CD14-positive monocyte (primary cell): ENCODE measurements around the gene NYAP1. TPM values are rescaled to one million over a fixed set of nuclear protein-coding genes. Genes with fewer than 3 reads are reported as not detected.

Source experiments
- DNase-seq, 3 donors: peaks; one replicate each; pipeline ENCODE4 v3.0.0-alpha.2; 2011 to 2022
- H2AFZ ChIP-seq: 2 replicates; pipeline ENCODE4 v1.6.0; 2012; ENCODE audit warnings: mild to moderate bottlenecking, low read depth, low read length, inconsistent platforms; ENCODE audit not compliant: insufficient read depth, poor library complexity, severe bottlenecking
- H3K27ac ChIP-seq, 2 donors: 1 replicate in 1 of 2; 2 replicates in 1 of 2; pipeline ENCODE4 v1.5.1; 2012 to 2013; ENCODE audit warnings: low read length in 2 of 2, control low read depth in 1 of 2, inconsistent platforms in 1 of 2, low read depth in 1 of 2, mild to moderate bottlenecking in 1 of 2
- H3K27me3 ChIP-seq, 2 donors: one replicate each; pipeline versions ENCODE4 v1.6.0 to v1.6.1; 2011 to 2013; ENCODE audit warnings: low read length in 2 of 2; ENCODE audit not compliant: control insufficient read depth in 2 of 2, insufficient read depth in 2 of 2
- H3K36me3 ChIP-seq, 2 donors: replicated peaks in 1 of 2; 1 replicate in 1 of 2; 2 replicates in 1 of 2; pipeline versions ENCODE4 v1.5.1 to v1.6.1; 2012 to 2013; ENCODE audit warnings: low read length in 2 of 2, control low read depth in 1 of 2, inconsistent platforms in 1 of 2, mild to moderate bottlenecking in 1 of 2; ENCODE audit not compliant: insufficient read depth in 2 of 2, control insufficient read depth in 1 of 2
- H3K4me1 ChIP-seq, 2 donors: 1 replicate in 1 of 2; 2 replicates in 1 of 2; pipeline versions ENCODE4 v1.5.1 to v1.6.1; 2012 to 2013; ENCODE audit warnings: low read length in 2 of 2, control low read depth in 1 of 2, inconsistent platforms in 1 of 2, mild to moderate bottlenecking in 1 of 2, moderate library complexity in 1 of 2; ENCODE audit not compliant: insufficient read depth in 2 of 2, control insufficient read depth in 1 of 2
- H3K4me2 ChIP-seq: replicated peaks from 2 replicates; pipeline ENCODE3; 2012; ENCODE audit warnings: low read length, moderate library complexity, mild to moderate bottlenecking; ENCODE audit not compliant: poor library complexity, severe bottlenecking; ENCODE audit errors: extremely low read depth
- H3K4me3 ChIP-seq, 3 experiments: fragments of 200-600 bp in 1 of 3; sonication (generic) in 1 of 3; replicated peaks in 1 of 3; 1 replicate in 2 of 3; 2 replicates in 1 of 3; pipeline ENCODE4 v1.5.1; 2011 to 2013; ENCODE audit warnings: low read length in 3 of 3, mild to moderate bottlenecking in 3 of 3, control low read depth in 2 of 3, low read depth in 2 of 3, inconsistent platforms in 1 of 3, moderate library complexity in 1 of 3
- H3K79me2 ChIP-seq: 2 replicates; pipeline ENCODE4 v1.6.0; 2012; ENCODE audit warnings: mild to moderate bottlenecking, control low read depth, inconsistent platforms, low read length, moderate library complexity; ENCODE audit not compliant: insufficient read depth
- H3K9ac ChIP-seq: 2 replicates; pipeline ENCODE4 v1.6.0; 2017; ENCODE audit warnings: low read length, mild to moderate bottlenecking; ENCODE audit not compliant: insufficient read depth, poor library complexity, severe bottlenecking
- H3K9me3 ChIP-seq, 2 donors: replicated peaks in 1 of 2; 1 replicate in 1 of 2; 2 replicates in 1 of 2; pipeline versions ENCODE4 v1.5.1 to v1.6.1; 2012 to 2013; ENCODE audit warnings: low read length in 2 of 2, control low read depth in 1 of 2; ENCODE audit not compliant: control insufficient read depth in 1 of 2, insufficient read depth in 1 of 2
- H4K20me1 ChIP-seq: 2 replicates; pipeline ENCODE4 v1.6.0; 2012; ENCODE audit warnings: mild to moderate bottlenecking, low read length, control low read depth, moderate library complexity; ENCODE audit not compliant: insufficient read depth
- H3K27ac Mint-ChIP-seq, 7 donors: one replicate each; pipeline ENCODE4 v1.8.0; 2020; ENCODE audit warnings: mild to moderate bottlenecking in 7 of 7, mixed read lengths in 7 of 7, moderate library complexity in 6 of 7, inconsistent platforms in 2 of 7
- H3K27me3 Mint-ChIP-seq, 3 donors: one replicate each; pipeline ENCODE4 v1.8.0; 2021 to 2022; ENCODE audit warnings: low read depth in 3 of 3, mild to moderate bottlenecking in 3 of 3, mixed read lengths in 3 of 3, moderate library complexity in 3 of 3, inconsistent platforms in 1 of 3
- H3K36me3 Mint-ChIP-seq, 2 donors: one replicate each; pipeline ENCODE4 v1.8.0; 2020; ENCODE audit warnings: mixed read lengths in 2 of 2, inconsistent platforms in 1 of 2, mild to moderate bottlenecking in 1 of 2
- H3K4me1 Mint-ChIP-seq: one replicate; pipeline ENCODE4 v1.8.0; 2020; ENCODE audit warnings: mild to moderate bottlenecking, mixed read lengths
- H3K4me3 Mint-ChIP-seq, 2 donors: one replicate each; pipeline ENCODE4 v1.8.0; 2020; ENCODE audit warnings: mild to moderate bottlenecking in 2 of 2, mixed read lengths in 2 of 2, moderate library complexity in 1 of 2
- H3K9me3 Mint-ChIP-seq, 7 donors: one replicate each; pipeline ENCODE4 v1.8.0; 2020 to 2022; ENCODE audit warnings: mixed read lengths in 7 of 7, mild to moderate bottlenecking in 6 of 7, moderate library complexity in 6 of 7, inconsistent platforms in 2 of 7
- WGBS: methylation state at CpG from one replicate; pipeline ENCODE4 v1.1.5; 2013; ENCODE audit warnings: missing lambda C conversion rate; ENCODE audit not compliant: insufficient coverage; 5-methylcytosine and 5-hydroxymethylcytosine counted together
- intact Hi-C, 2 donors: fragments of 100-400 bp; cut with micrococcal nuclease; formaldehyde crosslinking; loops; one replicate each; pipeline versions ENCODE4 v1.15.0 to v1.15.1; 2023
- polyA plus RNA-seq, 3 donors: library from polyadenylated mRNA; depleted of rRNA in 1 of 3; unstranded in 2 of 3; stranded (reverse) in 1 of 3; fragments of 300-500 nt in 2 of 3; fragments of >200 nt in 1 of 3; fragmentation: Illumina TruSeq in 2 of 3; gene quantifications; 1 replicate in 2 of 3; 2 replicates in 1 of 3; pipeline ENCODE4 v1.2.3, GENCODE V29; 2012 to 2021
- TF ChIP-seq, protein P1 (sequence below): fragments of 200-600 bp; IDR thresholded peaks from one replicate; pipeline ENCODE4 v1.8.0; 2022; ENCODE audit warnings: antibody characterized with exemption, mild to moderate bottlenecking

The NYAP1 gene
- polyA plus RNA-seq, 3 donors = not detected

DNA sequence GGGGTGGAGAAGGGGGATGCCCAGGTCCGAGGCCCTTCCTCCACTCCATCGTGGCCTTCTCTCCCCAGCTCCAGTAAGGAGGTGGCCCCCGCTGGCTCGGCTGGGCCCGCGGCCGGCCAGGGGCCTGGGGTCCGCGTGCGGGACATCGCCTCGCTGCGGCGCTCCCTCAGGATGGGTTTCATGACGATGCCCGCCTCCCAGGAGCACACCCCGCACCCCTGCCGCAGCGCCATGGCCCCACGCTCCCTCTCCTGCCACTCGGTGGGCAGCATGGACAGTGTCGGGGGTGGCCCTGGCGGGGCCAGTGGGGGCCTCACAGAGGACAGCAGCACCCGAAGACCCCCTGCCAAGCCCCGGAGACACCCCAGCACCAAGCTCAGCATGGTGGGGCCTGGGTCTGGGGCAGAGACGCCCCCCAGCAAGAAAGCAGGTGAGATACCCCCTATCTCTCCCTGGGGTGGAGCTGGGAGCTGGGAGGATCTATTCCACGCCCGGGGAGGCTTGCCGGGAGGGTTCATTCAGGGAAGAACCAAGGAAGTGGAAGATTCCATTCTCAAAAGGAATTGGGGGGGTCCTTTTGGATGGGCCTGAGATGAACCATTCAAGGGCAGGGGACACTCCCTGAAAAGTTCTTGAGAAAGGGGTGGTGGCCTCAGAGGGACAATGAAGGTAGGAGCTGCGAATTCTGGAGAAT, 3.2 kb downstream of the NYAP1 start:
- H3K27me3 ChIP-seq = peaks cover 0 to 12% of the 10 kb centered on the region in 2 donors
- H2AFZ ChIP-seq = no peak overlapping the region
- intact Hi-C loops = no loop called here
- peaks cover 0 to 3% of the 10 kb centered on the region in 2 donors for H3K36me3 Mint-ChIP-seq
- peaks cover 4% of the 10 kb centered on the region for H4K20me1 ChIP-seq
- H3K9me3 Mint-ChIP-seq = peaks cover 0 to 3% (median 0%) of the 10 kb centered on the region in 7 donors
- H3K36me3 ChIP-seq = no peaks in the 10 kb centered on the region
- no peak overlapping the region for H3K4me2 ChIP-seq
- no peak overlapping the region for H3K4me3 Mint-ChIP-seq
- H3K4me1 Mint-ChIP-seq = peaks cover 7% of the 10 kb centered on the region
- no peak overlapping the region for H3K4me3 ChIP-seq
- 95% methylated on average over 21 of the region's 30 CpGs for WGBS
- peaks cover 7 to 18% of the 10 kb centered on the region in 2 donors for H3K4me1 ChIP-seq
- TF ChIP-seq, protein P1, sequence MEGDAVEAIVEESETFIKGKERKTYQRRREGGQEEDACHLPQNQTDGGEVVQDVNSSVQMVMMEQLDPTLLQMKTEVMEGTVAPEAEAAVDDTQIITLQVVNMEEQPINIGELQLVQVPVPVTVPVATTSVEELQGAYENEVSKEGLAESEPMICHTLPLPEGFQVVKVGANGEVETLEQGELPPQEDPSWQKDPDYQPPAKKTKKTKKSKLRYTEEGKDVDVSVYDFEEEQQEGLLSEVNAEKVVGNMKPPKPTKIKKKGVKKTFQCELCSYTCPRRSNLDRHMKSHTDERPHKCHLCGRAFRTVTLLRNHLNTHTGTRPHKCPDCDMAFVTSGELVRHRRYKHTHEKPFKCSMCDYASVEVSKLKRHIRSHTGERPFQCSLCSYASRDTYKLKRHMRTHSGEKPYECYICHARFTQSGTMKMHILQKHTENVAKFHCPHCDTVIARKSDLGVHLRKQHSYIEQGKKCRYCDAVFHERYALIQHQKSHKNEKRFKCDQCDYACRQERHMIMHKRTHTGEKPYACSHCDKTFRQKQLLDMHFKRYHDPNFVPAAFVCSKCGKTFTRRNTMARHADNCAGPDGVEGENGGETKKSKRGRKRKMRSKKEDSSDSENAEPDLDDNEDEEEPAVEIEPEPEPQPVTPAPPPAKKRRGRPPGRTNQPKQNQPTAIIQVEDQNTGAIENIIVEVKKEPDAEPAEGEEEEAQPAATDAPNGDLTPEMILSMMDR = no peak
- H3K79me2 ChIP-seq = no peaks in the 10 kb centered on the region
- H3K27ac Mint-ChIP-seq = no peak overlapping the region
- peaks cover 17 to 31% (median 20%) of the 10 kb centered on the region in 3 donors for H3K27me3 Mint-ChIP-seq
- no peak overlapping the region for H3K9ac ChIP-seq
- no peaks in the 10 kb centered on the region for H3K9me3 ChIP-seq
- H3K27ac ChIP-seq = no peak overlapping the region
- DNase-seq = no peak

DNA sequence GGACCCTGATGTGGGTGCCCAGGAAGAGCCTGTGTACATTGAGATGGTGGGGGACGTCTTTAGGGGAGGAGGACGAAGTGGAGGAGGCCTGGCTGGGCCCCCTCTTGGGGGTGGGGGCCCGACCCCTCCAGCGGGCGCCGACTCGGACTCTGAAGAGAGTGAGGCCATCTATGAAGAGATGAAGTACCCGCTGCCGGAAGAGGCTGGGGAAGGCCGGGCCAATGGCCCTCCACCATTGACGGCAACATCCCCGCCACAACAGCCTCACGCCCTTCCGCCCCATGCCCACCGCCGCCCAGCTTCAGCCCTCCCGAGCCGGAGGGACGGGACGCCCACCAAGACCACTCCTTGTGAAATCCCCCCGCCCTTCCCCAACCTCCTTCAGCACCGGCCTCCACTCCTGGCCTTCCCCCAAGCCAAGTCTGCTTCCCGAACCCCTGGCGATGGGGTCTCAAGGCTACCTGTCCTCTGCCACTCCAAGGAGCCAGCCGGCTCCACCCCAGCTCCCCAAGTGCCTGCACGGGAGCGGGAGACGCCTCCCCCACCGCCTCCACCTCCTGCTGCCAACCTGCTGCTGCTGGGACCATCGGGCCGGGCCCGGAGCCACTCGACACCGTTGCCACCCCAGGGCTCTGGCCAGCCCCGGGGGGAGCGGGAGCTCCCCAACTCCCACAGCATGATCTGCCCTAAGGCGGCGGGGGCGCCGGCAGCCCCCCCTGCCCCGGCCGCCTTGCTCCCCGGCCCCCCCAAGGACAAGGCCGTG, 4.8 kb downstream of the NYAP1 start:
- H3K9me3 Mint-ChIP-seq = peaks cover 0 to 3% (median 1%) of the 10 kb centered on the region in 7 donors

More for the DNA sequence above, 4.8 kb downstream of the NYAP1 start:
- WGBS = over 99% methylated on average over 28 of the region's 44 CpGs
- Histone ChIP-seq H2AFZ (no peak overlapping the region), H3K4me3 (no peak overlapping the region), H3K4me2 (no peak overlapping the region), H4K20me1 (no peaks in the 10 kb centered on the region), H3K9ac (no peak overlapping the region), H3K36me3 (no peaks in the 10 kb centered on the region), H3K27me3 (peaks cover 4 to 28% of the 10 kb centered on the region in 2 donors), H3K9me3 (no peaks in the 10 kb centered on the region), H3K27ac (no peak overlapping the region), H3K79me2 (no peaks in the 10 kb centered on the region), H3K4me1 (peaks cover 4 to 10% of the 10 kb centered on the region in 2 donors)
- DNase-seq = no peak
- Mint-ChIP-seq H3K27me3 (peaks cover 27 to 41% (median 31%) of the 10 kb centered on the region in 3 donors), H3K36me3 (peaks cover 0 to 3% of the 10 kb centered on the region in 2 donors), H3K4me3 (no peak overlapping the region), H3K27ac (no peak overlapping the region), H3K4me1 (peaks cover 4% of the 10 kb centered on the region)
- intact Hi-C loops = no loop called here
- TF ChIP-seq, protein P1 = no peak
